ENCODE measurements around the gene WDR46.
A peak's percentile ranks its signal among the peaks of the same experiment; 100 is the strongest.

WDR46 gene

GRCh38 chr6:33317419-33317668 lies 28.3 kb upstream of the WDR46 start:
- H3K4me3 Mint-ChIP-seq = peak overlapping the region; percentile 93
- no peak for ATAC-seq
- H3K9me3 Mint-ChIP-seq = no peaks in the 10 kb centered on the region
- no peaks in the 10 kb centered on the region for H3K27me3 Mint-ChIP-seq
- H3K27ac Mint-ChIP-seq = peak overlapping the region; percentile 75
- no peak for DNase-seq
- H3K4me1 Mint-ChIP-seq = peaks cover 82% of the 10 kb centered on the region
- H3K36me3 Mint-ChIP-seq (ENCODE audit: low read depth) = peaks cover 44% of the 10 kb centered on the region

- DNase-seq (no peak), ATAC-seq (no peak)
- peak overlapping the region; percentile 75 for H3K27ac Mint-ChIP-seq
- H3K27me3 Mint-ChIP-seq = no peaks in the 10 kb centered on the region
- no peaks in the 10 kb centered on the region for H3K9me3 Mint-ChIP-seq
- H3K36me3 Mint-ChIP-seq (ENCODE audit: low read depth) = peaks cover 44% of the 10 kb centered on the region
- peaks cover 82% of the 10 kb centered on the region for H3K4me1 Mint-ChIP-seq
- peak overlapping the region; percentile 72 for H3K4me3 Mint-ChIP-seq
These were observed 27.8 kb upstream of the WDR46 start for GRCh38 chr6:33316603-33317418.

DNA sequence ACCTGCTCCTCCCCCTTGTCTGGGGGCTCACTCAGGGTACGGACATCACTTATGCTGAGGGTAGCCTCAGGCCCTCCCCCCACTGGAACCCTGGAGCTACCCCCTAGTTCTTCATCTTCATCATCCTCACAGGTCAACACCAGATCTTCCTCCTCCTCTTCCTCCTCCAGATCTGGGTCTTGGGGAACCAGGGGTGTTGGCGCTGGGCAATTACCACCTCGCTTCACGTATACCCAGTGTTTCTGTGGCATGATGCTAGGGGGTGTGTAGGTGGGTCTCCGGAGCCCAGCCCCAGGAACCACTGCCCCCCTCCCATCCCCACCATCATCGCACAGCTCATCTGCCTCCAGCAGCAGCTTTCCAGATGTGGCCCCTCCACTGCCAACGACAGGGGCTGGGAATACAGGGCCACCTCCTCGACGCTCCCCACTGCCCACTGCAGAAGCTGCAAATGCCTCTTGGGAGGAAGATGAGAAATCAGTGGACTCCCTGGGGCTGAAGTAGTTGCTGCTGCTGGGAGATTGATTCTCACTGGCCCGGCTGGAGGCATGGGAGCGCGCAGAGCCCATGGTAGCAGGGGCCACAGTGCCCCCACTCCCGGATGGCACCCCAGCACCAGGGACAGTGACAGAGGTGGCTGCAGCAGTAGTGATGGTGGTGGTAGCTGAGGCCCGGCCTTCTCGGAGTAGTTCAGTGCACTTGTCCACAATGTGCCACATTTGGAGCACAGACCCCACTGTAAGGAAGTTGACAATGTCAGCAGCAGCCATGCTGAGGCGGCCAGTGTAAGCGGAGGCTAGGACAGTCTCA lies 27.0 kb upstream of the WDR46 start:
- DNase-seq (no peak), ATAC-seq (no peak)
- H3K4me1 Mint-ChIP-seq = peaks cover 79% of the 10 kb centered on the region
- H3K36me3 Mint-ChIP-seq (ENCODE audit: low read depth) = peaks cover 43% of the 10 kb centered on the region
- no peak overlapping the region for H3K27ac Mint-ChIP-seq
- H3K4me3 Mint-ChIP-seq = peak overlapping the region; percentile 72
- H3K9me3 Mint-ChIP-seq = no peaks in the 10 kb centered on the region
- no peaks in the 10 kb centered on the region for H3K27me3 Mint-ChIP-seq

- Mint-ChIP-seq H3K36me3 (ENCODE audit: low read depth) (peaks cover 40% of the 10 kb centered on the region), H3K4me1 (peaks cover 74% of the 10 kb centered on the region), H3K4me3 (peak overlapping the region; percentile 95), H3K9me3 (no peaks in the 10 kb centered on the region), H3K27ac (peak overlapping the region; percentile 97), H3K27me3 (no peaks in the 10 kb centered on the region)
- DNase-seq (peak; percentile 32), ATAC-seq (no peak)
These were observed 26.1 kb upstream of the WDR46 start for GRCh38 chr6:33314943-33315792.

DNA sequence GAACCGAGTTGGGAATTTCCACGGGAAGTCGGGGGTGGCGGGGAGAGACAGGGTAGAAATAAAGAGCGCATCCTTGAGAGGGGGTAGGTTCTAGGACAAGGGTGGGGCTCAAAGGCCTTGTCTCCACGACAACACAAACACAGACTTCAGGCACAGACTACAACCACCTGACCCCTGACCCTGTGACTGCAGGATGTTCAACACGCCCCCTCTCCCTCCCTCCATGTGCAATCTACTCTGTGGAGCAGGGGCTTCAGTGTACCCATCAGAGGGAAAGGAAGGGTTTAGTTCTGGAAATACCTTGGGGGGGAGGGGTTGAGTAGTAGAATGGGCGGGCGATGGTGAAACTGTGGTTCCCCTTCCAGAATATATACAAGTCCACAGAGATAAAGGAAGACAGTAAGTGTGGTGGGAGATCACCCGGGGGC lies 25.5 kb upstream of the WDR46 start:
- H3K4me1 Mint-ChIP-seq = peaks cover 69% of the 10 kb centered on the region
- DNase-seq = peak; percentile 64
- H3K27me3 Mint-ChIP-seq = no peaks in the 10 kb centered on the region
- H3K4me3 Mint-ChIP-seq = peak overlapping the region; percentile 95
- peaks cover 34% of the 10 kb centered on the region for H3K36me3 Mint-ChIP-seq (ENCODE audit: low read depth)
- peak overlapping the region; percentile 97 for H3K27ac Mint-ChIP-seq
- peak; percentile 56 for ATAC-seq
- H3K9me3 Mint-ChIP-seq = no peaks in the 10 kb centered on the region

- no peaks in the 10 kb centered on the region for H3K27me3 Mint-ChIP-seq
- peaks cover 65% of the 10 kb centered on the region for H3K4me1 Mint-ChIP-seq
- DNase-seq (peak; percentile 88), ATAC-seq (peak; percentile 78)
- H3K36me3 Mint-ChIP-seq (ENCODE audit: low read depth) = peaks cover 31% of the 10 kb centered on the region
- H3K9me3 Mint-ChIP-seq = no peaks in the 10 kb centered on the region
- peak within 1 kb of the TSS; percentile 95 for H3K4me3 Mint-ChIP-seq
- peak within 1 kb of the TSS; percentile 97 for H3K27ac Mint-ChIP-seq
These were observed 24.9 kb upstream of the WDR46 start, which contains the start of gene TAPBP for GRCh38 chr6:33313709-33314514. TSS of gene TAPBP (minus strand) at chr6:33314078. CDS start at chr6:33314041, 37 bp downstream.

DNA sequence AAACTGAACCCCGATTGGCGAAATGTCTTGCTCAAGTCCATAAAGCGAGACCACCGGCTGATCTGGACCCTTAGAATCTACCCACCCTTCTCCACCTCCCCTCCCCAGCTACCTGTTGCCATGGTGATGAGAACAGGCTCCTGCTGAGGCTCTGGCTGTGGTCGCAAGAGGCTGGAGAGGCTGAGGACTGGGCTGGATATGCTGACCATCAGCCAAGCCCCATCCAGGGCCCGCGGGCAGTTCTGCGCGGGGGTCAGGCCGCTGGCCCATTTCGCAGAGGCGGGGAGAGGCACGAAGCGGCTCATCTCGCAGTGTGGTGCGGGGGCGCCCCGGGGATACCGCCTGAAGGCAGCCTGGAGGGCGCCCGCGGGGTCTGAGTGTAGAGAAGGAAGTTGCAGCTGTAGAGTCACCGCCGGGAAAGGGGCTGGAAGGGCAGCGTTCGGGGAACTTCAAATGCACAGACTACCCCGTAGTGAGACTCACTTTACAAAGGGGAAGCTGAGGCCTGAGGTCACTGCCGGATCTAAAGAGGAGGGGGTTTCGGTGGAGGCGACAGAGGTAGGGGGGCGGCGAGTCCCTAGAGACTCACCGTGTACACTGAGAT lies 24.2 kb upstream of the WDR46 start:
- peak overlapping the region; percentile 95 for H3K4me3 Mint-ChIP-seq
- no peaks in the 10 kb centered on the region for H3K27me3 Mint-ChIP-seq
- ATAC-seq = no peak
- peaks cover 32% of the 10 kb centered on the region for H3K36me3 Mint-ChIP-seq (ENCODE audit: low read depth)
- H3K27ac Mint-ChIP-seq = peak overlapping the region; percentile 97
- H3K9me3 Mint-ChIP-seq = no peaks in the 10 kb centered on the region
- peak; percentile 66 for DNase-seq
- H3K4me1 Mint-ChIP-seq = peaks cover 65% of the 10 kb centered on the region

DNA sequence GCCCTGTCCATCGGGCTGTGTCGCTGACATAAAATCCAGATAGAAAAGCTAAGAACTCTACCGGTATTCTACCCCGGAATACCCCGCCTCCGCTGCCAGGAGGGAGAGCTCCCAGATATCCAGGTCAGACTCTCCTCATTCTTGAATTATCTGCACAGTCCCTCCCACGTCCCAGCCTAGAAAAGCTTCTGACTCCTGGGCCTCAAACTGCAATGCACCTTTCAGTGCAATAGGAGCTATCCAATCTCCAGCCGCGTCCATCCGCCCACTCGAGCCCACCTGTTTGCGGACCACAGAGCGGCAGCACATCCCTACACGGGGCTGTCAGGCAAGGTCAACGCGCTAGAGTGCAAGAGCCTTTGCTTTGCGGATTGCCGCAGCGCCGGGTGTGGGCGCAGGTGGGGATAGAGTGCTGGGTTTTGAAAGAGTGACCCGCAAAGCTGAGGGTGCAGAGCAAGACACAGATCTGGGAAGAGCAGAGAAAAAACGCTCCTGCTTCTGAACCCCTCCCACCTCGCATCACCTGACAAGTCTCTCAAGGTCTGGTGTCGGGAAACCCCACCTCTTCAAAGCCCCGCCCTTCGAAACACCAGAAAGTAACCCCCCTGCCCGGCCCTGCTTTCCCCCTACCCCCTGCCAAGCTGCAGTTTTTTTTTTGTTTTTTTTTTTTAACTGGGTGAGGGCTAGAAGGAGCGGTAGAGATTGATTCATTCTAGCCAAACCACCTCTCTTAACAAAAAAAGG lies 23.5 kb upstream of the WDR46 start:
- no peaks in the 10 kb centered on the region for H3K9me3 Mint-ChIP-seq
- ATAC-seq = peak; percentile 34
- peak; percentile 79 for DNase-seq

DNA sequence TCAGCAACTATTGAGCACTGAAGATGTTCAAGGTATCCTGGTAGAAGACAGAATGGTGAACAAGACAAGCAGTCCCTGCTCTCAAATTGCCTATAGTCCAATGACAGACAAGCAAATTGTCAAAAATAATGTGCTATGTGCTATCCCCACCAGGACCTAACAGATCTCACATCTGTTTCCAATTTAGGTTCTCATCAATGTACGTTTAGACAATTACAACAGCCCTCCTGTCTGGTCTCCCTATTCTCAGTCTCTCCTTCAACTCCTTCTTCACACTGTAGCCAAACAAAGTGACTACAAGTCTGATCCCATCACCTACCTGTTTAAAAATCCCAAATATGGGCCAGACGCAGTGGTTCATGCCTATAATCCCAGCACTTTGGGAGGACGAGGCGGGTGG lies 17.3 kb upstream of the WDR46 start:
- no peak for ATAC-seq
- no peaks in the 10 kb centered on the region for H3K9me3 Mint-ChIP-seq
- H3K4me3 Mint-ChIP-seq = no peak overlapping the region
- H3K27me3 Mint-ChIP-seq = no peaks in the 10 kb centered on the region
- no peak for DNase-seq
- peak overlapping the region; percentile 52 for H3K27ac Mint-ChIP-seq
- H3K36me3 Mint-ChIP-seq (ENCODE audit: low read depth) = peaks cover 51% of the 10 kb centered on the region
- H3K4me1 Mint-ChIP-seq = peaks cover 46% of the 10 kb centered on the region

More for the DNA sequence above, 23.5 kb upstream of the WDR46 start:
- H3K27me3 Mint-ChIP-seq = no peaks in the 10 kb centered on the region
- peak overlapping the region; percentile 97 for H3K27ac Mint-ChIP-seq
- H3K4me1 Mint-ChIP-seq = peaks cover 65% of the 10 kb centered on the region
- peaks cover 29% of the 10 kb centered on the region for H3K36me3 Mint-ChIP-seq (ENCODE audit: low read depth)
- peak overlapping the region; percentile 95 for H3K4me3 Mint-ChIP-seq

DNA sequence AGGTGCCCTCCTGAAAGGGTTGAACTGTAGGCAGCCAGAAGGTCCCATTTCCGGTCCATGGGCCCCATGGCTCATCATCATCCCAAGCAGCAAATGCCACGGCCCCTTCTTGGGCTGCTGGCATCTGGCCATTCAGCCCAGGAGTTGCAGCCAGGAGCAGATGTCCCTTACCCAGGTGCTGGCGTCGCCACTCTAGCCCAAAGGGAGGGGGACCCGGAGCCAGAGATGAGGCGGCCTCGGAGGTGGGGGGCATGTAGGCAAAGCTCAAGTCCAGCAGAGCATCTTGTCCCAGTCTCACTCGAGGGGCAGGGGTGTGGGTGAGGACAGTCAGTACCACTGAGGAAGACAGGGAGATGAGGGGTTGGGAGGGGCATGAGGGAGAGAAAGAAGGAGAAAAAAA lies 16.0 kb upstream of the WDR46 start:
- peaks cover 51% of the 10 kb centered on the region for H3K36me3 Mint-ChIP-seq (ENCODE audit: low read depth)
- no peaks in the 10 kb centered on the region for H3K9me3 Mint-ChIP-seq
- H3K4me3 Mint-ChIP-seq = no peak overlapping the region
- peak overlapping the region; percentile 52 for H3K27ac Mint-ChIP-seq
- ATAC-seq (no peak), DNase-seq (no peak)
- H3K27me3 Mint-ChIP-seq = no peaks in the 10 kb centered on the region
- H3K4me1 Mint-ChIP-seq = peaks cover 51% of the 10 kb centered on the region

- DNase-seq (no peak), ATAC-seq (no peak)
- Mint-ChIP-seq H3K4me1 (peaks cover 58% of the 10 kb centered on the region), H3K27me3 (no peaks in the 10 kb centered on the region), H3K36me3 (ENCODE audit: low read depth) (peaks cover 55% of the 10 kb centered on the region), H3K4me3 (no peak overlapping the region), H3K9me3 (no peaks in the 10 kb centered on the region), H3K27ac (peak overlapping the region; percentile 87)
These were observed 15.2 kb upstream of the WDR46 start for GRCh38 chr6:33304216-33304615.

- H3K27ac Mint-ChIP-seq = no peak overlapping the region
- no peaks in the 10 kb centered on the region for H3K27me3 Mint-ChIP-seq
- H3K36me3 Mint-ChIP-seq (ENCODE audit: low read depth) = peaks cover 47% of the 10 kb centered on the region
- no peak for DNase-seq
- peaks cover 54% of the 10 kb centered on the region for H3K4me1 Mint-ChIP-seq
- H3K4me3 Mint-ChIP-seq = peak overlapping the region; percentile 3
- no peaks in the 10 kb centered on the region for H3K9me3 Mint-ChIP-seq
- ATAC-seq = no peak
These were observed 12.8 kb upstream of the WDR46 start for GRCh38 chr6:33301877-33302276.

Measured in activated naive CD8-positive, alpha-beta T cell treated with anti-CD3 and anti-CD28 coated beads, Interleukin-2, amount 50 U/mL, for 24 hours (primary cell).